ENCODE data around the gene MCC.

GRCh38 chr5:113058706-113059226 is 429.5 kb downstream of the MCC start:
- TF ChIP-seq TAF1 (IDR thresholded peaks at IDR 0.05; ENCODE audit: borderline replicate concordance, insufficient read depth, low read length), result no peak
- 0 out of 2 replicates have a peak, but pooled peaks have one; percentile 14 for TF ChIP-seq POLR2AphosphoS5 (IDR thresholded peaks at IDR 0.05; ENCODE audit: low read depth, low read length)
- TF ChIP-seq REST (IDR thresholded peaks at IDR 0.05; ENCODE audit: insufficient read depth in 1 of 2, low read depth in 2 of 2, low read length in 2 of 2), result no peak
